Activated CD4-positive, alpha-beta T cell treated with anti-CD3 and anti-CD28 coated beads, Interleukin-2, amount 50 U/mL, for 24 hours (primary cell): Measurements from ENCODE around the gene STK24.

Source experiments
- DNase-seq, 2 donors: peaks; one replicate each; pipeline ENCODE4 v3.0.0-alpha.2; 2020; ENCODE audit warnings: low read depth in 1 of 2, low spot score in 1 of 2

Gene STK24

DNA sequence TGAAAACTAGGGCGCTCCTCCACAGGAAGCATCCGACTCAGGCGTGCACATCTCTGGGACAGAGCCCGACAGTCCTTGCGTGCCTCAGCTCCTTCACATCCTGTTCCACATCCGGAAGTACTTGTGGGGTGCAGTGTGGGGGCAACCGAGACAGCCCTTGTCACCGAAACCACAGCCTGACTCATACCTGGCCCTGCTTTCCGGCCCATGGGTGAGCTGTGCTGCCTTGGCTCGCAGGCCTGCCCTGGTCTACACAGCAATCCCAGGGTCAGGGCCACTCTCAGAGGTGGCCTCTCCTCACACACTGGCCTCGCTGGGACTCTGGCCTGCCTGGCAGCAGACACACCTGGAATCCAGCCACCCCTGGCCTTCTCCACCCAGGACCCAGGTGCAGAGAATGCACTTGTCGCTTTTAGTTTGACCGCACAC lies 100.4 kb downstream of the STK24 start:
- peak; percentile 67 to 89 for DNase-seq

DNA sequence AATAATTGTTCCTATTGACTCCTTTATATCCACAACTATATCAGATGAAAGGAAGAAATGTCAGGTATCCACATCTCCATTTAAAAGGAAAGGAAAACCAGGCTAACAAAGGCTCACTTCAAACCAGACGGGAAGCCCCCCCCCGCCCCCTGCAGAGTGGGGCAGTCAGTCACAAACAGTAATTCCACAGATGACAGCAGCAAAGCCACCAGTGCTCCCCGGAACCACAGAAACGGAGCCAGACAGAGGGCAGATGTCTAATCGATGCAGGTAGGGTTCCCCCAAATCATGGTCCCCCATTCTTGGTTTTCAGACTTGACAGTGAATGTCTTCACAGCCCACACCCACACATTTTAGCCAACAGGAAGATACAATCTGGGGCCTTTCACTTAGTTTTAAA lies 100.8 kb downstream of the STK24 start:
- DNase-seq: peak in 1 of 2 donors; percentile 37

DNA sequence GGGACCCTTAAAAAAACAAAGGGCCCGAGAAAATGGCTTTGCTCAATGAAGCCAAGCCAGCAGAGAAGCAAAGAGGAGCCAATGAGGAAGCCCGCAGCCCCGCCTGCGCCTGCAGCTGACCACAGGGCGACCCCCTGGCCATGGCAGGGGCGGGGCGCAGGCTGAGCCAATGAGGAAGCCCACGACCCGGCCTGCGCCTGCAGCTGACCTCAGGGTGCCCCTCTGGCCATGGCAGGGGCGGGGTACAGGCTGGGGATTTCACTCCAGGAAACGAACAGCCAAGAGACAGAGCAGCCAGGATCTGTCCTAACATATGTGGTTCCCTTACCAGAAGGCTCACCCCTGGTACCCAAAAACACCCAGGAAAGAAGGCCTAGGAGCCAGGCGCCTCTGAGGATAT lies 101.4 kb downstream of the STK24 start:
- no peak for DNase-seq

DNA sequence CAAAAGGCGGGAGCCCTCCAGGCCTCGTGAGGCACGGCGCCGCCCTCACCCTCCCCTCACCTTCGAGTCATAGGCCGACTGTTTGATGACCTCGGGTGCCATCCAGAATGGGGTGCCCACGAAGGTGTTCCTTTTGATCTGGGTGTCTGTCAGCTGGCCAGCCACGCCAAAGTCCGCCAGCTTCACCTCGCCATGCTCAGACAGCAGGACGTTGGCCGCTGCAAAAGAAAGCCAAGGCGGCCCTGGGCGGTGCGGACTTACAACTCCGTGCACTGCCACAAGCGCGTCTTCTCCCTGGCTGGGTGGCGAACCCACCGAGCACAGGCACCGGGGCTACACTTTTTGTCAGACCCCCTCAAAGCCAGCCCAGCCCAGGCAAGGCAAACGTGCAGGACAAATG lies 102.1 kb downstream of the STK24 start:
- DNase-seq: no peak

GRCh38 chr13:98474292-98474691 lies 102.6 kb downstream of the STK24 start:
- no peak for DNase-seq

GRCh38 chr13:98473788-98474144 lies 103.1 kb downstream of the STK24 start:
- DNase-seq: no peak

- no peak for DNase-seq
These were observed 103.6 kb downstream of the STK24 start for GRCh38 chr13:98473135-98473787.

GRCh38 chr13:98471934-98472333 lies 105.0 kb downstream of the STK24 start:
- no peak for DNase-seq

- DNase-seq: no peak
These were observed 106.0 kb downstream of the STK24 start for GRCh38 chr13:98470920-98471319.

DNA sequence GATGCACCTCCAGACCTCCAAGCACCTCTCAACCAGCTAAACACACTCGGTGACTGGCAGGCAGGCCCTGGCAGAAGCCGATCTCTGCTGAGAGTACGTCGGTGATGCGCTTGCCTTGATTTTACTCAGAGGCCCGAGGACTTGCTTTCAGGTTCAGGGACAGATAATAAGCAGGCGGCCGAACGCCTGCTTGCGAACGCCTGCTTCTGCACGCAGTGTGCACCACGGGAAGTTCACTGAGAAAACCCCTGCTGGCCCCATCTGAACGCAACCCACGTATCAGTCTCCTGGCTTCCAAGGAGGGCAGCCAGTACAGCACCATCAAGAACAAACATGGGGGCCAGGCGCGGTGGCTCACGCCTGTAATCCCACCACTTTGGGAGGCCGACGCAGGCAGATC lies 108.0 kb downstream of the STK24 start:
- DNase-seq: no peak

DNA sequence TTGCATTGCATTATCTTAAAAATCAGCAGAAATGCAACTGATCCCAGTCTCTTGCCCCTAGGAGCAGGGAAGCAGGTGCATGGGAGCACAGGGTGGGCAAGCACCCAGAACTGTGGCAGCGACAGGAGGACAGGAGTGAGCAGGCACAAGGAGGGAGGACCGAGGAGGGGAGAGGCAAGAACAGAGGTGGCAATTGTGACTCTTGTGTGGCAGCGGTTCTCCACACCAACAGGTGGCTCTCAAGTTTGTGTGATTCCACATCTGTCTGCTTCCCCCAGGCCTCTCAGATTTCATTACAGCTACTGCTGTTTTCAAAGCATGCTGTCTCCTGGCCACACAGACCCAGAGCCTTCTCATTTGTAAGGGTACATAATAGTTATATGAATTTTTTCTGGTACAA lies 108.5 kb downstream of the STK24 start:
- DNase-seq: no peak

GRCh38 chr13:98467263-98467985 lies 109.5 kb downstream of the STK24 start:
- no peak for DNase-seq

DNA sequence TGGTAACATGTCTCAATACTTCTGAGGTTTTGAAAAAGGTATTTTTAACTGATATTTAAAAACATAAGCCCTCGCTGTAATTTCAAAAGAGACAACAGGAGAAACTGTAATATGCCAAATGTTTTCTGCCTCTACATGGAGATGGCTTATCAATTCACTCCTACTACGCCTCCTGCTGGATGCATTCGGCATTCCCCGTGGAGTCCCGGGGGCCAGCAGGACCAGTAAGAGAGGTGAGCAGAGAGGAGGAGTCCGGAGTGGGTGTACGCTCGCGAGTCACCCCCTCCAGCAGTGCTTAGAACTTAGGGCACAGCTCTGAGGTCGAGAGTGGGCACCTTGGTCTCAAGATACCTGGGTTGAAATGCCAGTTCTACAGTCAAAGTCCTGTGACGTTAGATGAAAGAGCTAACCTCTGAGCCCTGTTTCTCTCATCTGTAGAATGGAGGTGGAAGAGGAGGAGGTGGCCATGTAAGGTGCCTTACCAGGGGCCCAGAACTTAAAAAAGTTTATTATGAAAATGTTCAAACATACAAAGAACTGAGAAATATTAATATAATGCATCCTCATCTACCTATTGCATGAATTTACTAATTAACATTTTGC lies 110.2 kb downstream of the STK24 start:
- peak in 1 of 2 donors; percentile 33 for DNase-seq

DNA sequence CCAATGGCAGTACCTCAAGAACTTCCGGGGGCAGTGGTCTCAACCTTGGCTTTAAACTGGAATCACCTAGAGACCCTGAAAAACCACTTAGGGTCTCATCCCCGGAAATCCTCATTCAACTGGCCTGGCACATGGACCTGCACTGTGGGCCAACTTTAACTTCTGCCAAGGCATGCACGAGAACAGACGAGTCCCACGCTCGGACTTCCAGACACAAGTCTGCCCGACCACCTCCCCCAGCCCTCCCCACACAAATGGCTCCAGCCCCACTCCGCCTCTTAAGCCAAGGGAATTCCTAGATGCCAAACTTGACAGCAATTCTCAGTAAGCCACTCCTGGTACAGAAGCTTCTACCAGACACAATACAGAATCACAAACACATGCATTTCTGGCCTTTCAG lies 114.0 kb downstream of the STK24 start:
- no peak for DNase-seq

GRCh38 chr13:98462241-98462882 lies 114.5 kb downstream of the STK24 start:
- DNase-seq: no peak

GRCh38 chr13:98461486-98462240 lies 115.2 kb downstream of the STK24 start:
- no peak for DNase-seq

DNA sequence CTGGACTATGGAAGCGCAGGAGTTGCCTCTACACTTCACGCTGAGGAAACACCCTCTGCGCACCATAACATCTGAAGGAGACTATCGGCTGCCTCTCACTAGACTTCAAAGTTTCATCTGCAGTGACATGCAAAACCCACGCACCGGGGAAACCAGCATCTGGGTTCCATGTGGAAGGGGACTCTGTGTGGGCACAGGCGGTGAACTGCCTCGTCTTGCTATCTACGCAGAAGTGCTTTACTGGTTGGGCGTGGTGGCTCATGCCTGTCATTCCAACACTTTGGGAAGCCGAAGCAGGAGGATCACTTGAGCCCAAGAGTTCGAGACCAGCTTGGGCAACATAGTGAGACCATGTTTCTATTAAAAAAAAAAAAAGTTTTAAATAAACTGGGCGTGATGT lies 116.4 kb downstream of the STK24 start:
- no peak for DNase-seq

- no peak for DNase-seq
These were observed 117.1 kb downstream of the STK24 start for GRCh38 chr13:98459721-98460370.

- no peak for DNase-seq
These were observed 117.7 kb downstream of the STK24 start for GRCh38 chr13:98459171-98459681.

- no peak for DNase-seq
These were observed 118.5 kb downstream of the STK24 start for GRCh38 chr13:98458431-98458830.

DNA sequence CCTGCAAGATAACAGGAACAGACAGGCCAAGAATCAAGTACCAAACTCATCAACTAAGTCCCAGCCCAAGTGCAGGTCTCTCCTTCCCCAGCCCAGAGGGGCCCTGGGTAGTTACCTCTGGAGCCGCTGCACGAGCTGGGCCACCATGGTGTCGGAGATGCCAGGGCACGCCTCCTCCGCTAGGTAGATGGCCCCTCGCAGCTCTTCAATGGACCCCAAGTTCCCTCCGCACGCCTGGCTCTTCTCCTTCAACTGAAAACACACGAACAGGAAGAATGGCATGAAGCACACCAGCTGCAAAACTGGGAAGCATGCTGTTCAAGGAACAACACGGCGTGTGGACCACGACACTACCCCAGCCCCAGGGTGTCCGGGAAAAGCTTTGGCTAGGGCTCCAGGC lies 119.9 kb downstream of the STK24 start:
- no peak for DNase-seq
